ENCODE data around the gene ABHD2.
"Not testable (repeated sequence)": the region's sequence is repeated elsewhere in the genome, so short reads cannot be mapped to it uniquely, and the experiment has no call there.

ABHD2 gene

GRCh38 chr15:89087830-89088604, at the start of gene ABHD2:
ABHD2 (plus strand) TSS chr15:89088456; CDS start chr15:89116328, 27,872 bp downstream.
- peak; percentile 99 to 100 for DNase-seq

GRCh38 chr15:89039142-89039541, 49.1 kb upstream of the ABHD2 start:
- no peak for DNase-seq

- DNase-seq: no peak
These were observed 46.7 kb upstream of the ABHD2 start for GRCh38 chr15:89041507-89041906.

- no peak for DNase-seq
These were observed 45.9 kb upstream of the ABHD2 start for GRCh38 chr15:89042387-89042786.

- DNase-seq: no peak
These were observed 44.9 kb upstream of the ABHD2 start for GRCh38 chr15:89043031-89044002.

- DNase-seq: not testable (repeated sequence)
These were observed 39.1 kb upstream of the ABHD2 start for GRCh38 chr15:89049016-89049666.

GRCh38 chr15:89051875-89052274, 36.4 kb upstream of the ABHD2 start:
- no peak for DNase-seq

- peak in 1 of 2 donors; percentile 37 for DNase-seq
These were observed 35.8 kb upstream of the ABHD2 start for GRCh38 chr15:89052474-89052873.

- DNase-seq: no peak
These were observed 33.4 kb upstream of the ABHD2 start for GRCh38 chr15:89054873-89055272.

GRCh38 chr15:89057506-89058133, 30.6 kb upstream of the ABHD2 start:
- DNase-seq: peak; percentile 56 to 97

- no peak for DNase-seq
These were observed 29.9 kb upstream of the ABHD2 start for GRCh38 chr15:89058376-89058775.

- DNase-seq: no peak
These were observed 29.3 kb upstream of the ABHD2 start for GRCh38 chr15:89058876-89059405.

- no peak for DNase-seq
These were observed 22.0 kb upstream of the ABHD2 start for GRCh38 chr15:89066280-89066679.

GRCh38 chr15:89067751-89068150, 20.5 kb upstream of the ABHD2 start:
- DNase-seq: peak in 1 of 2 donors; percentile 62

GRCh38 chr15:89068325-89068784, 19.9 kb upstream of the ABHD2 start:
- DNase-seq: peak; percentile 70 to 89

GRCh38 chr15:89070197-89071124, 17.8 kb upstream of the ABHD2 start:
- peak; percentile 83 to 87 for DNase-seq

GRCh38 chr15:89071471-89071870, 16.8 kb upstream of the ABHD2 start:
- no peak for DNase-seq

- DNase-seq: no peak
These were observed 15.9 kb upstream of the ABHD2 start for GRCh38 chr15:89072277-89072869.

GRCh38 chr15:89074402-89075012, 13.7 kb upstream of the ABHD2 start:
- no peak for DNase-seq

GRCh38 chr15:89075101-89075640, 13.1 kb upstream of the ABHD2 start:
- DNase-seq: no peak
